ENCODE results near the gene TK2.
"Not testable (repeated sequence)": the region's sequence is repeated elsewhere in the genome, so short reads cannot be mapped to it uniquely, and the experiment has no call there.

Gene TK2

DNA sequence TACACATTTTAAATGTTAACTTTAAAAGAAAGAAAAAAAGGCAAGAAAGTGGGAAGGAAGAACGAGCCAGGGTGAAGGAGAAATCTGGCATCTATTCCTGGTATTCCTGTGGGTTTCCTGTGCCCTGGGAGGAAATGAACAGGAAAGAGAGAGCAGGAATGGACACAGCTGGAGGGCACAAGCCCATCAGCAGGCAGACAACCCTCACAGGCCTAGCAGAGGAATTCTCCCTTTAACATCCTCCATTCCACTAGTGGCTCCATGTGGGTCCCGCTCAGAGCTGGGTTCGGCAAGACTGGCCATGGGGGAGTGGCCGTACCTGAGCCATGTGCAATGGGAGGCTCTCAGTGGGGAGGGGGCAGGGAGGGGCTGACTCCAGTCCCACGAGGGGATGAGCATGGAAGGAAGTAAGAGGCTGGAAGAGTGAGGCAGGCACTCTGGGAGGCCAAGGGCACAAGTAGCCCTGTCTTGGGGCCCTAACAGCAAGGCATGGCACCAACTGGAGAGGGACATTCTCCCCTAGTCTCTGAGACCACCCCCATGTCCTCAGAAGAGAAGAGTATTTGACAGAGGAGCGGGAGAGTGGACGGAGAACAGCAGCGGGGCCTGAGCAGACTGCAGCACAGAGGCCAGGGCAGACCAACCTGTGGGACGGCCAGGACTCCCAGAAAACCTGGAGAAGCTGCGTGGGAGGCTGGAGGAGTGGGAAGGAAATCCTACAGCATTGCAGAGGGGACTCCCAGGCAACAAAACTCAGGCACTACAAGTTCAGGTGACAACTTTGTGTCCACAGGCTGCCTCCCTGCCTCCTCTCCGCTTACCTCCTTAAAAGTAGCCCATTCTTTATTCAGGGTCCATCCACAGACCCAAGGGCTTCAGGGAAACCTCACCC lies 30.2 kb downstream of the TK2 start:
- DNase-seq (ENCODE audit: low read depth), result no peak

DNA sequence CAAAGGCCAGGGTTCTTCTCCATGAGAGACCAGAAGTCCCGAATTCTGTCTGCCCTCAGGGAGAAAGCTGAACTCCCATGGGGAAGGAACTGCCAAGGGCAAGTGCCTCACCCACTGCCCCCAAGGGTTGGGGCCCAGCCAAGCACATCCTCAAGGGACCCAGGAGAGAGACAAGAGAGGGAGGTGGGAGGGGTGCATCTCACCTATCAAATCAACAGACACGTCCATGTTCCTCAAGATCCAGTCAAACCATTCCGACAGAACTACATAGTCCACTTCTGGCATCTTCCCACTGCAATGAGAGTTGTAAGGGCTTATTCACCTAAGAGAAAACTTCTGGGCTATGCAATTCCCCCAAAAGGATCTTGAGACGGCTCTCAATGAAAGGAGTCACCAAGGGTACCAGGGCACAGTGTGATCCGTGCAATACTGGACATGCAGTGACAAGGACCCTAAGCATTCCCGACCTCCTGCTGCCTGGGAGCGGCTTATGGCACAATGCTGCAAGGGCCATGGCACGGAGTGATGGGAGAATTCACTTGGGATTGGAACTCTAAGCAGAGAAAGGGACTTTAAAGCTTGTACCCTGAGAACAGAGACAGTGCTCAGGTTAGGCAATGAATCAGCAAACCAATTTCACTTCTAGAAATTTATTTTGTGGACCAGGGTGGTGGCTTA lies 32.2 kb downstream of the TK2 start:
- DNase-seq (ENCODE audit: low read depth), result no peak

DNA sequence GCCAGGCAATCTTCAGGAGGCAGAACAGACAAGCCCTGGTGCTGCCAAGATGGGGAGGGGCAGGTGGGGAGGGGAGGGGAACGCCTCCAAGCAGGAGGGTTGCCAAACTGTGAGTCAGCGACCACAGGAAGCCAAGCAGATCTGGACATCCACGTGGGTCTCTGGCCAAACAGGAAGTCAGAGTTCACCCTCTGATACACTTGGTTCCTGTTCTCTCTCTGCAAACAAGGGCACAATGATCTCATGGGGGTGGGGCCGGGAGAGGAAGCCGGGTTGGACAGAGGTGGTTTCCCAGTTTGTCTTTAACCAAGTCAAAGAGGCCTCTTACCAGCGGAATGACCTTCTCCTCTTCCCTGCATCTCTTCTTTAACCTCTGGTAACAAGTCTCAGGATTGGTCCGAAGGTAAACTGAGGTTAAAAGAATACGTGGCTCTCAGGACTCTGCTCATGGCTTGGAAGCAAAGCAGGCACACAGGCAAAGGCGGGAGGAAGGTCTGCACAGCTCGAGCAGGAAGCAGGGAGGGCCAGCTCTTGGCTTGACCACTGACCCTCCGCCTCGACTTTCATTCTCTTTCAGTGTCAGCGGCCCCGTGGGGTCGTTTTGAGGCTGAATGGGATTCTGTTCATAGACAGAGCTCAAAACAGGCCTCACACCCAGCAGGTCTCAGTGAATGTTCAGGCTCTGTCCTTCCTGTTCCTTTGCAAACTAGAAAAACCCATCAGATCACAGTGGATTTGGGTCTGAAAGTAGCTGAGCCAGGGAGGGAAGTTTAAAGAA lies 32.9 kb downstream of the TK2 start:
- peak; percentile 35 for DNase-seq (ENCODE audit: low read depth)

DNA sequence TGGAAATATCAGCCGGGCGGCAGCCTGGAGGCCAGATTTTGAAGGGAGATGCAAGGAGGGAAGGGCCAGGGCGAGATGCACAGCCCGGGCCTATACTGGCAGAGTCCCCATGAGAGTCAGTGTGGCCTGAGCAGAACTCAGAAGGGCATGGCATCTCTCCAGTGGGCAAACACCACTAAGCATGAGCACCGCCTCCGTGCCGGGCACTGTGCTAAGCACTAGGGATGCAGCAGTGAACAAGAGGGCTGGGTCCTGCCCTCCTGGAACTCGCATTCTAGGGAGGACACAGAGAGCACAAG lies 33.5 kb downstream of the TK2 start:
- no peak for DNase-seq (ENCODE audit: low read depth)

DNA sequence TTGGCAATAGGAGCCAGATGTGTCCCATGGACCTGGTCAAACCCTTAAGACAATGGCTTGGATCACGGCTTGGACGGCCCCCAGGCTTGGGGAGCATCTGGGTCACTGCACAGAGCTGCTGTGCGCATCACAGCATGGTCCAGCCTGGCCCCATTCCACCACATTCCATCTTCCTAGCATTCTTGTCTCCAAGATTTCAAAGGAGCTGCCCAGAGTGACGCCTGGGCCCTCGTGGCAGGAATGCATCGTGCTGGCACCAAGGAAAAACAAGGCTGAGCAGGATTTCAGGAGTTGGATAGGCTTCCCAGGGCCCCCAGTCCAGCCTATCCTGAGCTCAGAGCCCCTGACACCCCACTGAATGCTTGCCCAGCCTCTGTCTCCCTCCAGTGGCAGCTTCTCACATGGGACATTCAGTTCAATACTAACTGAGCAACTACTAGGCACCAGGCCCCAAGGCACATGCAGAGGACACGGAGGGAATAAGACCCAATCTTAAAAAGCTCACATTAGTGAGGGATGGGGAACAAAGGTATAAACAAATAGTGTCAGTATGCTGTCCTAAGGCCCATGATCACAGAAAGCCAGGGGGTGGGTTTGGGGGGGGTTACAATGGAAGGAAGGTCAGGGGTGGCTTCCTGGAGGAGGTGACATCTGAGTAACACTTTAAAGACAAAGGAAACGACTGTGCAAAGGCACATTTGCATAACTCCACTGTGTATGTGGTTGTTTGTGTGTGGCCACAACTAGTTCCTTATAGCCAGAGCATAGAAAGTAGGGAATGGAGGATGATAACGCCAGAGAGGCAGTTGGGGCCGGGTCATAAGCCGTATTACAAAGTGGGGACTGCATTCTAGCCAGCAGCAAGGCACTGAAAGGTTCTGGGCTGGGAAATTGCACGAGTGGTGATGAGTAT lies 34.1 kb downstream of the TK2 start:
- DNase-seq (ENCODE audit: low read depth), result no peak

DNA sequence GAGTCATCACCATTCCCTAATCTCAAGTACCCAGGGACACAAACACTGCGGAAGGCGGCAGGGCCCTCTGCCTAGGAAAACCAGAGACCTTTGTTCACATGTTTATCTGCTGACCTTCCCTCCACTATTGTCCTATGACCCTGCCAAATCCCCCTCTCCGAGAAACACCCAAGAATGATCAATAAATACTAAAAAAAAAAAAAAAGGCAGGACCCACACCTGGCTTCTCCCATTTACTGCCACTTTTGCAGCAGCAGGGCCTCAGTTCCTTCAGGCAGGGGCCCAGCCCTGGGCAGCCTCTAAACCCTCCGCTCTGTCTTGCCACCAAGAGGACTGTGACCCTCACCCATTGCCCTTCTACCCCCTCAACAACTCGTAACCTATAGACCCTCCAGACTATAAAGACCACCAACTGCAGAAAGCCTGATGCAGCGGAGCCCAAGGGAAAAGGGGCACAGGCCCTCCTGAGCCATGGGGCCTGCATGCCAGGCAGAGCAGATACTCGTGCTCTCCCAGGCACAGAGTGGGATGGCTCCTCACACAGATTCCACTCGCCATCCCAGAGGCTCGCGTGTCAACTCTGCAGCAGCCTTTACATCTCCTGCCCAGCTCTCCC lies 34.8 kb downstream of the TK2 start:
- DNase-seq (ENCODE audit: low read depth), result not testable (repeated sequence)

DNA sequence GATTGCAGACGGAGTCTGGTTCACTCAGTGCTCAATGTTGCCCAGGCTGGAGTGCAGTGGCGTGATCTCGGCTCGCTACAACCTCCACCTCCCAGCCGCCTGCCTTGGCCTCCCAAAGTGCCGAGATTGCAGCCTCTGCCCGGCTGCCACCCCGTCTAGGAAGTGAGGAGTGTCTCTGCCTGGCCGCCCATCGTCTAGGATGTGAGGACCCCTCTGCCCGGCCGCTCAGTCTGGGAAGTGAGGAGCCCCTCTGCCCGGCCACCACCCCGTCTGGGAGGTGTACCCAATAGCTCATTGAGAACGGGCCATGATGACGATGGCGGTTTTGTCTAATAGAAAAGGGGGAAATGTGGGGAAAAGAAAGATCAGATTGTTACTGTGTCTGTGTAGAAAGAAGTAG lies 35.5 kb downstream of the TK2 start:
- not testable (repeated sequence) for DNase-seq (ENCODE audit: low read depth)

DNA sequence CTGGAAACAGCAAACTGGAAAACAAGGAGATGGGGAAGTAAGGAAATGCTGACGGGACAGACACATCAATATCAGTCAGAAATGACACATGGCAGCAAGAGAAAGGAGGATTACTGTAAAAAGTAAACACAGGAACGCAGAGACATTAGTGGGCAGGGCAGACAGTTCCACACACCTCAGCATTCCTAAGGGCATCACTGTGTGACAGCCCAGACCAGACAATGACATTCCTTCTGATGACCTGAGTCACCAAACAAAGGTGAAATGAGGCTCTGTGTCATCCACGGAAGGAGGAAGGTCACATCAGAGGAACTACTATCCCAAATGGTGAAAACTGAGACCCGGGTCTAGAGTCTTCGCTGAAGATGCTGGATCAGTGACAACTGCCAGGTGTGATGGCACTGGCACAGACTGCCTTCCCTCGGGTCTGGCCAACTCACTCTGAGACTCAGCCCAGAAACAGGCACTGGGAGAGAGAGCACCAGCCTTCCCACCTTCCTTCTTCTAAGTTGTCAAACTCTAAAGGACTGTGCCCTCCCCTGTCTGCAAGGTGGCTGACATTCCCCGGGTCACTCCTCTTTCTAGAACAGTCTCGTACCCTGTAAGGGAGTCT lies 36.7 kb downstream of the TK2 start:
- DNase-seq (ENCODE audit: low read depth), result no peak

DNA sequence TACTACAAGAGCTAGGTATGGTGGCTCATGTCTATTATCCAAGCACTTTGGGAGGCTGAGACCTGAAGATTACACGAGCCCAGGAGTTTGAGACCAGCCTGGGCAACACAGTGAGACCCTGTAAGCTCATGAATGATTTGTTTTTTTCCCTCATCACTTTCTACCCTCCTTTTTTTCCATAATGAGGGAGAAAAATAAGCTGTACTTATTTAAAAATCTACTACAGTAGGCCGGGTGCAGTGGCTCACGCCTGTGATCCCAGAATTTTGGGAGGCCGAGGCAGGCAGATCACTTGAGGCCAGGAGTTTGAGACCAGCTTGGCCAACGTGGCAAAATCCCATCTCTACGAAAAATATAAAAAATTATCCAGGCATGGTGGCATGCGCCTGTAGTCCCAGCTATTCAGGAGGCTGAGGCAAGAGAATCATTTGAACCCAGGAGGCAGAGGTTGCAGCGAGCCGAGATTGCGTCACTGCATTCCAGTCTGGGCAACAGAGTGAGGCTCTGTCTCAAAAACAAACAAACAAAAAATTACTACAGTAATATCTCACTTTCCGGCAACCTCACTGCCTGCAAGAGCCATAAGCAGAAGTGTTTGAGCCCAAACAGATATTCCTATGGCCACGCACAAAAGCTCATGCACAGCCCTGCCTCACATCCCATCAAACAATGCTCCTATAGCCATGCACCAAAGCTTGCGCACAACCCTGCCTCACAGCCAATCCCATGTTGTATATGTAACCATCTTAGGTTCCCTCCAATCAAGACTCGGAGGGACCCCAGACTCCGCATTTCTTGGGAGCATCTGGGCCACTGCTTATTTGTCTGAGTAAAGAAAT lies 37.4 kb downstream of the TK2 start:
- DNase-seq (ENCODE audit: low read depth), result no peak

DNA sequence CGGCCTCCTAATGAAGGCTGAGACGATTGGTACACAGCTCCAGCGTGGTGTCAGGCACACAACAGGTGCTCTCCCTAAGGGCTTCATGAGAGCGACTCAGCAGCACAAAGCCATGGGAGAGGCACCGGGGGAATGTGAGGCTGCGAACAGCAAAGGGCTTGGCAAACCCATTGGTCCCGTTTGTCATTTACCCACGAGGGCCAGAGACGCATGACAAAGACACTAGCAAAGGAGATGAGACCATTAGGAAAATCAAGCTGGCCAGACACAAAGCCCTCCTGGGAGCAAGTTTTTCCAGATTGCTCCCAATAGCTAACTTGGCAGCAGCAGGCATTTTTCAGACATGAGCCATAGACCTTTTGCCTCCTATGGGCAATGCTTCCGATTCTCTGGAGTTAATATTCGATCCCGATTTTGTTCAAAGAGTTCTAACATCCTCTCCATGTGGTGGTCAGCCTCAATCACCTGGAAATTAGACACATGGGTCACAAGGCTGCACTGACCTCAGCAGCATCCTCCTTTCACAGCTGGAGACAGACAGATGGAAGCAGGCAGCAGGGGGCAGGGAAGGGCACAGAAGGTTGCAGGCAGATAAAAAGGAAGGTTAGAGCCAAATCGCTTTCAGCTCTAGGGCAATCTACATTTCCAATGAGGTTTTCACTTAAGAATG lies 38.2 kb downstream of the TK2 start:
- no peak for DNase-seq (ENCODE audit: low read depth)

DNA sequence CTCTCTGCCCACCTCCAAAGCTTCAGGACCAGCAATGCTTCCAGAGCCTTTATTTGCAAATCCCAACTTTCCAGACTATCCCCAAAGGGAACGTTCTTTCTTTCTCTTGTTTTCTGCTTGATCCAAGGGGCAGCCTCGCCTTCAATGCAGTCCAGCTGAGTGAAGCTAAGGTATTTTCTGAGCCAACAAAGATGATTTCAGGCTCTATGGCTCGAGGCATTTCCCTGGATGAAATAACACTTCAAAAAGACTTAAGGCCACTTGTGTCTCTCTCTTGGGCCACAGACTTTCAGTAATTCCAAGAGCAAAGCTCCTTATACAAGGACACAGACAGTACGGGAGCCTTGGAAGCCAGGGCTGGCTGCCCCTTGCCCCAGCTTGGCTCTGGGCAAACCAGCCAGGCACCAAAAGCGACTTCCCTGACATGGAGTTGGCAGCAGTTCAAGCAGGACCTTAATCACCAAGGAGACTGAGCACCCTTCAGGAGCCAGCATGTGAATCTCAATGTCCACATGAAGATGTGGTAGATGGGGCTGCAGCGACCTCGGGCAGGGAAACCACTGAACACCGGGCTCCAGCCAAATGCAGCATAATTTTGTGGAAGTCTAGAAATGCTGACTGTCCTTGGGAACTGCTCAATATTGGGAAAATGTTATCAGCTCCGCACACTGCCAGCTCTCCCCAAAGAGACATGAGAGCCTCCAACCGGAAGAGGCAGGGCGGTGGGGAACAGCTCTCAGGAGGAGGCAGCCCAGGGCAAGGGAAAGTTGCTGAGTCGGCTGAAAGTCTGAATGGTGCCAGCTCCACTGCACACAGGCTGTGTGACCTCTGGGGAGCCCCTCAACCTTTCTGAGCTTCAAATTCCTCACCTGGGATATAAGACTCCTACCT lies 39.0 kb downstream of the TK2 start:
- DNase-seq (ENCODE audit: low read depth), result no peak

DNA sequence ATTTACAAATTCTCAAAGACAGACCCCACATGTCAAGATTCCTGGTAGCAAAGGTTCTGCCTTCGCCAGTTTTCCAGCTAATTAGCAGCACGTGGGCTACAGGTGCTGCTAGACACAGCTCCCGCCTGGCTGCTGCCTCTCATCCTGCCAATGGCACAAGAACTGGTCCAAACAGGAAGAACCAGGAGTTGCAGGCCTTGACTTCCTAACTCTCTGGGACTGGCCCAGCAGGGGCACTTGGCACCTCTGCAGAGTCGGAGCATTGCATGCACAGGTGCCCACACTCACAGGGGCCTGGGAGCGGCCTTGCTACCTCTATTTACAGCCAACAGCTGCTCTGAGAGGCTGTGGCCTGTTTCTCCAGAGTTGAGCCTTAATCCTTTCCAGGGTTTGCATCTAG lies 39.6 kb downstream of the TK2 start:
- DNase-seq (ENCODE audit: low read depth), result no peak

DNA sequence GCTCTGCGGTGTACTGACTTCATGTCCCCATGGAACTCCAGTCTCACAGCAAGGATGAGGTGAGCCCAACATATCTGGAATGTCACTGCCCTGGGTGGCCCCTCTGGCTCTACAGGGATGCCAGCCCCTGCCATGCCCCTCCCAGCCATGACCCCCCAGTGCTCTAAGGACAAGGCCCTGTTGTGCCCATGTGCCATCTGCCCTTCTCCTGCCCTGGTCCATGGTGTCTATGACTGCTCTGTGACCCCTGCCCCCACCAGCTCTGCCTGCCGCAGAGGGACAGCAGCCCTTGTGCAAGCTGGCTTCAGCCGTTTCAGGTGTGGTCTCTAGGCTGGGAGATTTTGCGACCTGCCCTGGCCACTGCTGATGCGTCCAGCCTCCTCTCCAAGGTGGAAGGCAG lies 40.3 kb downstream of the TK2 start:
- no peak for DNase-seq (ENCODE audit: low read depth)

DNA sequence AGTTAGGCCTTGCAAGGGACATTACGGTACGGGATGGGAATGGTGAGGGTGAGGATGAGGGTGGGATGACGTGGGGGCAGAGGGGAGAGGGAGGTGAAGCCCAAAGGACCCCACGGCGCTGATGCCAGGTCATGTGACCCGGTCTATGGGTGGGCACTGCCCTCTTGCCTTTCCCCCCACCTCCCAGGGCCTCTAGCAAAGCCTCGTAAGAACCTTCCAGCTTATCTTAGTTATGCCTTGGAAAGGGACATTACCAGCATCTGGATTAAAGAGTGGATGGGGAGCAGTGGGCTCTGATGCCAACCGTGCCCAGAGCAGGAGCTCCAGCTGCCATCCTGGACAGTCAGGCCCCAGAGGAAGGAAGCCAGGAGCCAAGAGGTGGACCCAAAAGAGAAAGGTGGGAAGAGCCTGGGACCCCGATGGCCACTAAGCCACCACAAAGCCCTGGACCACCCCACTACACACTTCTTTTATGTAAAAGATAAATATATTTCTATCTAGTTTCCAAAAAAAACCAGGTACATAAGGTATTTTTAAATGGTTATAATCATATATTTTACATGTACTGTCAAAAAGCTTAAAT lies 40.9 kb downstream of the TK2 start:
- DNase-seq (ENCODE audit: low read depth), result no peak

DNA sequence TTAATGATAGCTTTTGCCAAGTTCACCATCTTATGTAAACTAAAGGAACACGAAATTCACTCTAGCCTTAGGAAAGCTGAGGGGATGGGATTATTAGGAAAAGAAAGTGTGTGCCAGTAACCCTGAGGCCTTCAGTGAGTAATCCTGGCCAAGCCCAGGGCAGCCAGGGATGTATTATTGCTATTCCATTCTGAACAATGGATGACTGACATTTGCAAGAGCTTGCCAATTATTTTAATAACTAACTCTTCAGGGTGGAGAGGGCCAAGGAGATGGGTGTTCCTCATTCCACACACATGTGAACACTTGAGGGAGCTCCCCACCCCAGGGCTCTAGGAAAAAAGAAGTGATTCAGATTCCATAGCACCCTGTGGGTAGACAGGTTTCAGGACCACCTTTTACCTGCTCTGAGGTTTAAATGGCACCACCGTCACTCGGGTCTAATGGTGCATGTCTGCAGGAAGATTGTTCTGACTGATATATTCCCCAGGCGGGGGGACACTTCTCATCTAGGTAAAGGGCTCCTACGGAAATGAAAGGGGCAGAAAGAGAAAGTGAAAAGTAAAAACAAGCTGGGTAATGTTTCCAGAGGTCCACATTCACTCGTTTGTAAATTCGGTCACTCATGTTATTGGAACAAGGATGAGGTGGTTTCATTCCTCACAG lies 41.5 kb downstream of the TK2 start:
- no peak for DNase-seq (ENCODE audit: low read depth)

DNA sequence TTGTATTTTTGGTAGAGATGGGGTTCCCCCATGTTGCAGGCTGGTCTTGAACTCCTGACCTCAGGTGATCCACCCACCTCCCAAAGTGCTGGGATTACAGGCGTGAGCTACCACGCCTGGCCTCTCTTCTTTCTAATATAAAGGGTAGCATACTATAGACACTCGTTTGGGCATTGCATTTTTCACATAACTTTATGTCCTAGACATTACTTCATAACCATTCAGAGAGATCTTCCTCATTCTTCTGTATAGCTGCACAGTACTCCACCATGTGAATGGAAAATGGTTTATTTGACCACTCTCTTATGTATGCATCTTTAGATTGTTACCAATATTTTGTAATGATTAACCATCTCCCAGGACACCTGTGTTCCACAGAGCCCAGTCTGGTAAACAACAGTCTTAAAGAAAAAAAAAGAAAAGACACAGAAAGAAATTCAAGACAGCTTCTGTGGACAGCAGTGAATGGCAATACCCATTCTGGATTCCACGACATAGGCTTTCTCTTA lies 42.1 kb downstream of the TK2 start:
- DNase-seq (ENCODE audit: low read depth), result no peak

DNA sequence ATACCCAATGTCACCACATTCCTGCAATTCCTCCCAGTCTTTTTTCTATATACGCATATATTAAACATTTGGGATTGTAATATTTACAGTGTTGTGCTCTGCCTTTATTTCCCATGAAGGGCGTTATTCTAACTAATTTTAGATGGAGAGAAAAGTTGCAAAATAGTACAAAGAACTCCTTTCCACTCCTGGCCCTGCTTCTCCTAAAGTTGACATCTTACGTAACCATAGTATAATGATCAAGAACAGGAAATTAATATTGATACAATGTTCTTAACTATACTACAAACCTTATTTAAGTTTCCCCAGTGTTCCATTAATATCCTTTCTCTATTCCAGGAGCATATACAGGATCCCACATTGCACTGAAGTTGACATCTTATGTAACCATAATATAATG lies 46.3 kb downstream of the TK2 start:
- DNase-seq (ENCODE audit: low read depth), result no peak
